ENCODE data around the gene ZBED4.

The ZBED4 gene

DNA sequence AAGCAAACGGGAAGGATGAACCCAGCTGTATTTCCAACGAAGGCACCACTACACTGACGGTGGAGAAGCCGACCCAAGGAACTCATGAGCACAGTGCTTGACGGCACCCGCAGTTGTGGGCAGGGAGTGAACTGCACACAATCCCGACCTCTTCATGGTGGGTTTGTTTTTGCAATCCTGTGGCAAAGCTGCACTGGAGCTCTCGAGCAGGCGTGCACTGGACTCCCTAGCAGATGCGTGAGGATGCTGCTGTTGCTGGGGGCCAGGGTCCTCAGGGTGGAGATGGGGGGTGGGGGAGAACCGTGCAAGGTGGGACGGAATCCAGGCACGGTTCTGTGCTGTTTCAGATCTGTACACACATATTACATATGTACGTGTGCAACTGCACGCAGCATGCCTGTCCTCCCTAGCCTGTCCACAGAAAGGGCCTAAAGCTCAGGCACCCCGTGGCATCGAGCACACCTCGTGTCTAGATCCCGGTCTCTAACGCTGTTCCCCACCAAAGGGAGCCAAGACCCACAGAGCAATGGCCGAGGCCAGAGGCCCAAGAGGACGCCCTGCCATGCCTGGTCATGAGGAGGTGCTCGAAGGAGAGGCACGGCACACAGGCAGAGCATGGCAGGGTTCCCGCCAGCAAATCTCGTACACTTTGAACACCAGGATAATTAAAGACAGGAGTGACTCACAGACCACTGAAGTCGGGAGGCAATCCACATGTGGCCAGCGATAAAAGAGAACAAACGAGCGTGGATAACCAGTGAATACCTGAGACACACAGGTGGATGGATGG is 47.0 kb downstream of the ZBED4 start:
- no peak for DNase-seq (ENCODE audit: low spot score)

DNA sequence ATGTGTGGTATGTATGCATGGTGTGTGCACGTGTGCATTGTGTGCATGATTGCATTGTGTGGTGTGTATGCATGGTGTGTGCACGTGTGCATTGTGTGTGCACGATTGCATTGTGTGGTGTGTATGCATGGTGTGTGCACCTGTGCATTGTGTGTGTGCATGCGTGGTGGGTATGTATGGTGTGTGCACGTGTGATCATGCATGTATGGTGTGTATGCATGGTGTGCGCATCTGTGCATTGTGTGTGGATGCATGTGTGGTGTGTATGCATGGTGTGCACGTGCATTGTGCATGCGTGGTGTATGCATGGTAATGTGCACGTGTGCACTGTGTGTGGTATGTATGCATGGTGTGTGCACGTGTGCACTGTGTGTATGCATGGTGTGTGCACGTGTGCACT is 47.8 kb downstream of the ZBED4 start:
- no peak for DNase-seq (ENCODE audit: low spot score)

DNA sequence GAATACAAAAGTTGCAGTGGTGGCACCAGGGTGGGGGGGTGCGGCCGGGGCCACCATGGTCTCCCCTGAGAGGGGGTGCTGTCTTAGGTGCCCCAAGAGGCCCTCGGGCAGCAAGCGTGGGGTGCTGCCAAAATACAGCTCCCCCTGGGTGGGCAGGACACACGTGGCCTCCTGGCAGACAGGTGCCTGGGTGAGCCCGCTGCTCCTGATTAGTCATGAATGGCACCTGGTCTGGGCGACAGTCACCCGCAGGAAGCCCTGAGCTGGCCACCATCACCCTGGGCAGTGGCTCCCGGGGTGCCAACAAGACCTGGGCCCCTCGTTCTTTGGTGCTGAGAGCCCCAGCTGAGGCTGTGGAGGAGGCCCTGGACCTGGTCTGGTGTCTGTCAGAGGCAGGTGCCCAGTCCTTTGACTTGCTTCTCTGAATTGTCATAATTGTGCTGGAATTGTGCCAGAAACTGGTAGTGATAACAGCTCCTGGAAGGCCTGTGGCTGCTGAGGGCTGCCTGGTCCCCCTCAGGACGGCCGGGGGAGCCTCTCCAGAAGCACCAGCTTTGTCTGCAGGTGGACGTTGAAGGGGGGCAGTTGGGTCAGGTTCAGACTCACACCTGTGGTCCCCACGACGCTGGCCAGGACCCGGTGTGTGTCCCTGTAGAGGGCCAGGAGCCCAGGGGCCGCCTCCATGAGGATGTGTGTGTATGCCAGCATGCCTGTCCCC is 49.8 kb downstream of the ZBED4 start:
- no peak for DNase-seq (ENCODE audit: low spot score)

DNA sequence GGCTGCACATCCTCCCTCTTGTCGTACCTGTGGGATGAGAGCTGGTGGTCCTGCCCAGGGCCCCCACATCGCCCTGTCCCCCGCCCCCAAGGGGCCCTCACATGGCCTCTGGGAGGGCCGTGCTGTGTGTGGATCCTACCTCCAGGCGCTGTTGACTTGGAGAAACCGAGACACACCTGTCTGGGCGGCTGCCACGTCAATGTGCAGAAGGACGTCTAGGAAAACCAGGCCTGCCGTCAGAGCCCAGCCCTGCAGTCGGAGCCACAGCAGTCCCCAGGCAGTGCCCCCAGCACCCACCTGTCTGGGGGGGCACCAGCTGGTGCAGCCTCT is 50.4 kb downstream of the ZBED4 start:
- DNase-seq (ENCODE audit: low spot score) = no peak

DNA sequence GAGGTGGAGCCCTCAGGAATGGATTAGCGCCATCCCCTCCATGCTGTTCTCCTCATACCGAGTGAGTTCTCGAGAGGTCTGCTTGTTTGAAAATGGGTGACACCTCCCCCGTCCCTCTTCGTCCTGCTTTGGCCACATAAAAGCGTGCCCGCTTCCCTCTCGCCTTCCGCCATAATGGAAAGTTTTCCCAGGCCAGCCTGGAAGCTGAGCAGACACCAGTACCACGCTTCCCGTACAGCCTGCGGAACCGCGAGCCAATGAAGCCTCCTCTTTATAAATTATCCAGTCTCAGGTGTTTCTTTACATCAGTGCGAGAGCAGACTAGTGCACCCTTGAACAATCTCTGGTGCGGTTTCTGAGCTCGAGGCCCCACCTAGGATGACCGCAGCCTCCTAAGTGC is 51.8 kb downstream of the ZBED4 start:
- no peak for DNase-seq (ENCODE audit: low spot score)

DNA sequence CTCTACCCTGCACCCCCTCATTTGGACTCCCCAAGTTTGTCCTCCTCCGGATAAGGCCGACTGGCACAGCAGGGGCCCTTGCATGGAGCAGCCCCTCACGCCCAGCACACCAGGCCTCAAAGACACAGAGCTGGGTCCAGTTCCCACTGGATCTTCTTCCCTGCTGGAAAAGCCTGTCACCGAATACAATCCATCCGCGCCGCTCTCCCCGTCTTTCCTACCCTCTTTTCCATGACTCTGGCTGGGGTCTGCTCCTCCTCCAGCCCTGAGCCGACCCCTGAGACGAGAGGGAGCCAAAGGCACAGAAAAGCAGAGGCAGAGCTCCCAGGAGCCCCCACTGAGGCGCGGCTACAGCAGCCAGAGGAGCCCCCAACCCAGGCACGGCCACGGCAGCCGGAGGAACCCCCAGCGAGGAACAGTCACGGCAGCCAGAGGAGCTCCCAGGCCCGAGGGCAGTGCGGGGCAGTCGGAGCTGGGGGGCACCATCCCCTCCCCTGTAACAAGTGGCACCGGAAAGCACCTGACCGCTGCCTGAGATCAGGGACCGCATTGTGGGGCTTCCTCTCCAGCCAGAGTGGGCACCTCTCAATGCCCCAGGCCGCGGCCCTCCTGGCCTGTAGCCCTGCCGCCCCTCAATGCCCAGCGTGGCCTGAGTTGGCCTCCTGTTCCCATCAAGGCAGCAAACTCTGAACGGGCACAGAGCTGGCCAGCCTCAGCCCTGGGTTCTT is 52.6 kb downstream of the ZBED4 start:
- no peak for DNase-seq (ENCODE audit: low spot score)

DNA sequence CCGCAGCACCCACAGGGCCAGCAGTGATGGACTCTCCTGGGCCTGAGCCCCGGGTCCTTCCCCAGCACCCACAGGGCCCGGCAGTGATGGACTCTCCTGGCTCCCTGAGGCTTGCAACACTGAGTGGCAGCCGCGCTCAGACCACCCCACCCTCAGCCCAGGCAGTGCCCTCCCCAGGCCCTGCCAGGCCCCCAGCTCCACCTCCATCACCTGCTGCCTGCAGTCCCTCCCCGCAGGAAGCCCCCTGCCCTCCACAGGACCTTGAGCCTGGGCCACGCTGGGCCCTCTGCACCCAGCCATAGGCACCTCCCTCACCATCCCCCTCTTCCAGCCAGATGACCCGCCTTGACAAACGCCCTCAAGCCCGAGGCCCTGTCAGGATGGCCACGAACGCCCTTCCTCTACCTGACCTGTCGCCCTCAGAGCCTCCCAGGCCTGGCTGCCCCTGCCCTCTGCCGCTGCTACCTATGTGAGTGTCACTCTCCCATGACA is 53.2 kb downstream of the ZBED4 start:
- DNase-seq (ENCODE audit: low spot score) = no peak

DNA sequence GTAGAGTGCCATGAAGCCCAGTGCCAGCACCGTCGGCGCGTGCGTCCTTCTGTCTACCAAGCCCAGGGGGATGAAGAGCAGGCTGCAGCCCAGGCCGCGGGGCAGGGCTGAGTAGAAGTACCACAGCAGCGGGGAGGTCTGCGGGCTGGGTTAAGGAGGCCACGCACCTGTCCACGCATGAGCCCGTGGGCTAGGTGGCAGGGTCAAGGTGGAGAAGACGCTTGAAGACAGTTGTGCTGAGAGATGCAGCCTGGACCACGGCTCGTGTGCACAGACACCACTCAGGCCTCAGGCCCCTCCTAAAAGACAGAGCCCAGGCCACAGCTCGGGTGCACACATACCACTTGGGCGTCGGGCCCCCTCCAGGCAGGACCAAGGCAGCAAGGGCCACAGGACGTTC is 54.2 kb downstream of the ZBED4 start:
- DNase-seq (ENCODE audit: low spot score) = no peak

DNA sequence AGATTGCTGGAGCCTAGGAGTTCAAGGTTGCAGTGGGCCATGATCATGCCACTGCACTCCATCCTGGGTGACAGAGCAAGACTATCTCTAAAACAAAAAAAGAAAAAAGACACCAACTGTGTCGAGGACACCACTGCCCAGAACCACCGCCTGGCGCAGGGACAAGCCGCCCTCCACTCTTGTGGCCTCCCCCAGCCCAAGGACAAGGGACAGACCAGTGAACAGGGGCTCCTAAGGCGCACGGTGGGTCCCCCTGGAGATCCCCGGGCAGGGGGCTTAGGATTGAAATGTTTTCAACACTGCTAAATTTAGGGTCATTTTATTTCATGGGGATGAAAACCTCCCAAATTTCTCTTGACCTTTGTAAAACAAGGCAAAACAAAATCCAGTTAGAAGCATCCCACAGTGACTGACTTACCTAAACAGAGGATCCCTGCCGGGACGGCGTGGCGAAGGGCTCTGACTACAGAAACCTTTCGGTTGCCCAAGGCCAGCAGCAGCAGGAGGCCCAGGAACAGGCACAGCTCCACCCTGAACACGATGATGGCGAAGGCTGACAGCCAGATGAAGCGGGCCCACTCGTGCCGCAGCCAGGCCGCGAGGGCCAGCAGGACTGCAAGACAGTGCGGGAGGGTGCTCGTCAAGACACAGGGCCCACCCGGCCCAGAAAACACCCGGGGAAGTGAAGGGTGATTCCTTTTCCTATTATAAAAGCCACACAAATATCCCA is 56.0 kb downstream of the ZBED4 start:
- no peak for DNase-seq (ENCODE audit: low spot score)

DNA sequence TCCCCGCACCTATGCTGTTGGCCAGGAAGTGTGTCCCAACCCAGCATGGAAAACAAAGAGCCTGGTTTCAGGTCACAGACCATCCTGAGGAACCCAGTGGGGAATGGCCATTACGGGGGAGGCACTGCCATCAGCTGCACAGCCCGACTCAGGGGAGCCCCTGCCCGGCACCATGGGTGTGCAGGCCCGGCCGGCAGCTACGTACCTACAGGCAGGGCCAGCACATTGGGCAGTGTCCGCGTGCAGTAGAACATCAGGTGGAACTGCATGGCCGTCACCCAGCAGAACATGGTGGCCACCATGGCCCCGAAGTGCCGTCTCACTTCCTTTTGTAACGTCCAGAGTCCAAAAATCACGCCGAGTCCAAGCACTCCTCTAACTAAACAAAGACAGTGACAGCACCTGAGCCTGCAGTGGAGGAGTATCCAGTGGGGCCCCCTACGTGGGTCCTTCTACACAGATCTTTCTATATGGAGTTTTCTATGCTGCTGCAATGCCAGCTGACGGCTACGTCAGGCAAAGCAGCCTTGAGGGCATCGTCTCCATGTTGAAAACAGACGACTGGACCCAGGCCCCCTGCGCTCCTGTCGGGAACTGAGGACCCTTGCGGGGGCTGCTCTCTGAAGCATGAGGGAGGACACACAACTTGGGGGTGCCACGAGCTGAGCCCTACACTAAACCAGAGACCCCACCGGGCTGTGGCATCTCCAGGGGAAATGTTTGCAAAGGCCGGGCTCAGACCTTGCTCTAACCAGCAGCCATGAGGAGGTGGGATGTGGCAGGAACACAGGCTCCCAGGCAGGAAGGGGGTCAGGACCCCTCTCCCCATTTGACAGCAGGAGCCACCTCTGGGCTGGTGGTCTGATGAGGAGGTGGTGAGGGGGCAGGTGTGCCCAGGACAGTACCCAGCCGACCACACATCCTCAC is 56.8 kb downstream of the ZBED4 start:
- DNase-seq (ENCODE audit: low spot score) = no peak

DNA sequence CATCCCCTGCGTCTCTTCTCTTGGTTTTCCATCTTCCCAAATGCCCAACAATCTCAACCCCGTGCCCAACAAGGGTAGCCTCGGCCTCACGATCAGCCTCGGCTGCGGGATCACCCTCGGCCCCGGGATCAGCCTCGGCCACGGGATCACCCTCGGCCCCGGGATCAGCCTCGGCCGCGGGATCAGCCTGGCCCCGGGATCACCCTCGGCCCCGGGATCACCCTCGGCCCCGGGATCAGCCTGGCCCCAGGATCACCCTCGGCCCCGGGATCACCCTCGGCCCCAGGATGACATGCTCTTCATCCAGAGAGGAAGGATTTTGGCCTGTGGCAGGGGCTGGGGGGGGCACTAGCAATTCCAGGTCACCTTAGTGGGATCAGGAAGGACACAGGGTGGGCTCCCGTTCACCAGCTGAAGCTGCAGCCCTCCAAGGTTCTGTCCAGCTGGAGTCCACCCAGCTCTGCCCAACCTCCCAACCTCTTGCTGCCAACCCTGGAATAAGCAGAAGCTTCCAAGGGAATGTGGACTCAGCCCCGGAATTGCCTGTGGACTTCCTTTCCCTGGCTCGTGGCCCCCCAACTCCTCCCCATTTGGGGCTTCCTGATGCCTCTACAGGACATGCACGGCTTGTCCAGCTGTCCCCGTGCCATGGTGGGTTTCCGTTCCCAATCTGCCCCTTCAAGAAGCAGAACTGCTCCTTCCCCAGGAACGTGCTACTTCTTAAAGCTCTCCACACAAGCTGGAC is 58.4 kb downstream of the ZBED4 start:
- no peak for DNase-seq (ENCODE audit: low spot score)

DNA sequence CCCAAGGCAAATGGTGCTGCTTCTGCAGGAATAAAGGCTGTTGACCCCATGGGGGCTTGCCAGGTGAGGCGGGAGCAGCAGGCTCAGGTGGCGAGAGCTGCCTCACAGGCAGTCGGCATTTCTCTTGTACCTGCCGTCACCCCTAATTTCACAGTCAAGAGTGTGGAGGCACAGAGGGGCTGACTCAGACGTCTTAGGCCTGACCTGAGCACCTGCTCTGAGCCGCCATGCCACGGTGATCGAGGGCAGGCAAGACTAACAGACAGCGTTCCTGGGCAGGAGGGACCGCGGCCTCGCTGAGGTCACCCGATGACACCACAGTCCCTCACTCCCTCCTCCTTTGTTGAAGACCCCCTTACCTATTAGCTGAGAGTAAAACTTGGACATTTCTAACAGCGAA is 59.4 kb downstream of the ZBED4 start:
- DNase-seq (ENCODE audit: low spot score) = no peak

DNA sequence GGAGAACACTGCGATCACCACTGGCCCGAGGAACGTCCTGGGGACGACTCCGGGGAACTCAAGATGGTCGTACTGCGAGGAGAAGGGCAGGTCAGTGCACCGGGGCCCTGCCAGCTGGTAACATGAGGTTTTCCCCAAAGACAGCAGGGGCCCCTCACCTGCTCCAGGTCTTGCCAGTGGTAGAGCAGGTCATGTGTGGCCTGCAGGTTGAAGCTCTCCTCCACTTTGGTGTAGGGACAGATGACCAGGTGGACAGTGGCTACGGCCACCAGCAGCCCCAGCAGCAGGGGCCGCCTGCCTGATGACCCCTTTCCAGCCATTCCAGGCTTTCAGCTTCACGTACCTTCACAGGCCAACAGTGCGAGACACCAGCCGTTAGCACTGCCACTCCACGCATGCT is 59.8 kb downstream of the ZBED4 start:
- no peak for DNase-seq (ENCODE audit: low spot score)

DNA sequence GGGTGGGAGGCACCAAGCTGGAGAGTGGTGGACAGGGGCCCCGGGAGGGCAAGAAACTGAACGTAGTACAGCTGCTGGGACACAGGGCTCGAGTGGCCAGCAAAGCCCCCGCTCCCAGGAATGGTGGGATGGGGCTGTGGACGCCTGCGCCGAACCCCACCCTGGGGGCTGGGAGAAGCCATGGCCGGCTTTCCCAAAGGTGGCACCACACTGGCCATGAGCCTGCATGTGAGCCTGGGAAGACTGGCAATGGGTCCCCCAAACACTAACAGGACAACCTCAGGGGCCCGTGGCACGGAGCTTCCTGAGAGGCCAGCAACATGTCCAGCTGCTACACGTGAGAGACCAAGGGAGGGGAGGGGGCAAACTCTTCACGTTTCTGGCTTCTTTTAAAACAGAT is 60.6 kb downstream of the ZBED4 start:
- DNase-seq (ENCODE audit: low spot score) = no peak

DNA sequence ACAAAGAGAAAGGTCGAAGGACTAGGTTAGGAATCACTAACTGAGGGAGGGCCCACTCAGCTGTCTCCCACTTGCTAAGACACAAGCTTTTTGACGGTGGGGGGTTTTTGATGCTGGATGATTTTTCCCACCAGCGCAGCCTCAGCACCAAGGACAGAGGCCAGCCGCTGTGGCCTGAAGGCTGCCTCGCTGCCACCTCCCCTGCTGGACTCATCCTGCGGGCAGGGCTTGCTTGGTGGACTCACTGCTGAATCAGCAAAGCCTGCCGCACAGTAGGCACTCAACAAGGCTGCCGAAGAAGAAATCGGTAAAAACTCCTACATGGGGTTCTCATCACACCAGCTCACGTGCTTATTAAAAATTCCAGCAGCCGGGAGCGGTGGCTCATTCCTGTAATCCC is 62.0 kb downstream of the ZBED4 start:
- no peak for DNase-seq (ENCODE audit: low spot score)

DNA sequence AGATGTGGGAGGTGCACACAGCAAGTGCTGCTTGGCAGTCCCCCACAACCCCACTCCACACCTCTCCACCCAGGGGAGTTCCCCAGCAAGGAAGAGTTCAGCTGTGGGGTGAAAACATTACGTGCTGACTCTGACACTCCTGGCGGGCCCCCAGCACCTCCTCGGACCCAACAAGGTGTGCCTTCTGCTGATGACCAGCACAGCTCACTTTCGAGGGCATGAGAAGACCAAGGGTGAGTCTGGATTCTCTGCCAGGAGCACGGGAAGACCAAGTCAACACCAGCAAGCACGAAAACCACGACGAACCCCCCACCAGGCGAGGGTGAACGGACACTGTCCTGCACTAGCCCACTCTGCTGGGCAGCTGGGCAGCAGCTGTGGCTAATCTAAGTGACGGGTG is 63.2 kb downstream of the ZBED4 start:
- no peak for DNase-seq (ENCODE audit: low spot score)

DNA sequence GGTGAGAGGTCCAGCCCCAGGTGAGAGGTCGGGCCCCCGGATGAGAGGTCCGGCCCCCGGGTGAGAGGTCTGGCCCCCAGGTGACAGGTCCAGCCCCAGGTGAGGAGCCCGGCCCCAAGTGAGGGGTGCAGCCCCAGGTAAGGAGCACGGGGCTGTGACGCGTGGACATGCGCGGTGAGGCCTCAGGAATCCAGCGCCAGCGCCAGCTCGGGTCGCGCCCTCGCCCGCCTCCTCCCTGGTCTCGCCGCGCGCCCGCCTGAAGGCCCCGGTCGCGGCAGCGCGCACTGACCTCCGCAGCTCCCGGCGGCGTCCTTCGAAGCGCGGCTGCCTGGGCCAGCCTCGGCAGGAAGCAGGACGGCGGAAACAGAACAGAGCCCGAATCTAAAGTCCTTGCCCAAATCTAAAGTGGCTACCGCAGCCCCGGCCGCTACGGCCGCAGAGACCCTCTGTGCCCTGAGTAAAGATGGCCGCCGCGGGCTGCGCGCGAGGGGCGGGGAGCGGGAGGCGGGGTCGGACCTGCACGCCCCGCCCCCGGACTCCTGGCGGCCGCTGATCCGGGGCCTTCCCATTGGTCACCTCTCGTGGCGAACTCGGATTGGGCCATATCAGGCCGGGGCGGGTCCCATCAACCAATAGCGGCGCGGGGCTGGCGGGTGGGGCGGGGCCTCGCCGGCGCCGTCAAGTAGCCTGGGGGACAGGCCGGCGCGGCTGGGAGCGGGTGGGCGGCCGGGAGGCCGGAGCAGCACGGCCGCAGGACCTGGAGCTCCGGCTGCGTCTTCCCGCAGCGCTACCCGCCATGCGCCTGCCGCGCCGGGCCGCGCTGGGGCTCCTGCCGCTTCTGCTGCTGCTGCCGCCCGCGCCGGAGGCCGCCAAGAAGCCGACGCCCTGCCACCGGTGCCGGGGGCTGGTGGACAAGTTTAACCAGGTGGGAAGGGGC is 64.6 kb downstream of the ZBED4 start, which contains the start of the genes ALG12 and CRELD2:
ALG12 (minus strand) TSS at position 465 of the 937 bp plus-strand sequence. CDS start 4,673 bp downstream, outside the sequence.
CRELD2 (plus strand) TSS at position 661 of the 937 bp plus-strand sequence; CDS start at position 797, 136 bp downstream.
- DNase-seq (ENCODE audit: low spot score) = peak; percentile 98

DNA sequence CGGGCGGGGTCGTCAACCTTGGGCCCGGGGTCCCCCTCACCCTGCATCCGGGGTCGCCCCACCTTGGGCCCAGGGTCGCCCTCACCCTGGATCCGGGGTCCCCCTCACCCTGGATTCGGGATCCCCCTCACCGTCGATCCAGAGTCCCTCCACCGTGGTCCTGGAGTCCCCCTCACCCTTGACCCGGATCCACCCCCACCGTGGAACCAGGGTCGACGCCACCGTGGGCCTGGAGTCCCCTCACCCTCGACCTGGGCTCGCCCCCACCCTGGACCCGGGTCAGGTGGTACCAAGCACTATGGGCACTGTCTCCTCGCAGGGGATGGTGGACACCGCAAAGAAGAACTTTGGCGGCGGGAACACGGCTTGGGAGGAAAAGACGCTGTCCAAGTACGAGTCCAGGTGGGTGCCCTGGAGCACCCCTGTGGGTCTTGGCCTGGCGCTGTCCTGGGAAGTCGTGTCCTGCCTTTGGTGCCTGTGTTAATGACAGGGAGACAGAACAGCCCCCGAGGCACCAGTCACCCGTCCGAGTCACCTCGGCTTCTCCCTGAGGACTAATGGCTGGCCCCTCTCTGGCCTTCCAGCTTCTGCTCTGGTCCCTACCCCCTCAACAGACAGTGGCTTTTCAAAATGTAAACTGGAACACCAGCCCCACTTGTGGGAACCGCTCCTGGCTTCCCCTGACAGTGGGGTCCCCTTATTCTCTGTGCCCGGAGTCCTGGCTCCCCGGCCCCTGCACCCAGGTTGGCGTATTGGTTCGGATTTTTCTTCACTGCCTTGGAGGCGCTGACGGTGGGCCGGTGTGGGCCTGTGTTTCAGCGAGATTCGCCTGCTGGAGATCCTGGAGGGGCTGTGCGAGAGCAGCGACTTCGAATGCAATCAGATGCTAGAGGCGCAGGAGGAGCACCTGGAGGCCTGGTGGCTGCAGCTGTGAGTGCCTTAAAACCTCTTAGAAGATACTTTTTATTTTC is 65.6 kb downstream of the ZBED4 start:
- no peak for DNase-seq (ENCODE audit: low spot score)
